ENCODE measurements around the gene MBD2. TPM values are rescaled to one million over a fixed set of nuclear protein-coding genes. Genes with fewer than 3 reads are reported as not detected.

Gene MBD2
- total and polyA plus RNA-seq, 2 donors (not counting 1 experiment from before 2014, with no cell fraction given), result 53.0 to 134 TPM

DNA sequence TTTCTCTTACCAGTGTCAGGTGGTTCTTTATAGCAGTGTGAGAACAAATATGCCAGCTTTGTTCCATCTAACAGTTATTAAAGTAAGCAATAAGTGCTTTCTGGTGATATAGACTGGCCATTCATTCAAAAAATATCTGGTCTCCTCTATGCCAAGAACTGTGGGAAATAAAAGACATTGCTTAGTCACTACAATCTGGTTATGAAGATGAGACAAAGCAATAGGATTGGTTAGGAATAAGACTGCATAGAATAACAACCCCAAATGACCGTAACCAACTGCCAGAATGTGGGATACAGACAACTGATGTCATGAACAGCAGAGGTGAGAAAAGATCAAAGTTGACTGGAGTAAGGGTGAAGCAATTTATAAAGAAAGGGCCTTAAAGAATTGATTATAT, 83.8 kb downstream of the MBD2 start:
- WGBS (ENCODE audit: insufficient coverage), result no CpG with 5 or more reads among the region's 1 CpG
- ChIA-PET CTCF (no interaction called here), POLR2A (no interaction called here)
- no peaks in the 10 kb centered on the region for H3K4me1 ChIP-seq (ENCODE audit: control insufficient read depth in 2 of 2, insufficient read depth in 2 of 2, low read length in 2 of 2)
- no peak for DNase-seq
- H2AFZ ChIP-seq (ENCODE audit: insufficient read depth, low read depth, low read length, poor library complexity, severe bottlenecking), result no peak overlapping the region
- Mint-ChIP-seq H3K4me3 (no peak overlapping the region), H3K27me3 (no peaks in the 10 kb centered on the region), H3K27ac (no peak overlapping the region), H3K4me1 (no peaks in the 10 kb centered on the region), H3K9me3 (ENCODE audit: insufficient read depth) (peaks cover 17% of the 10 kb centered on the region)
- no peak overlapping the region for H3K4me2 ChIP-seq (replicated peaks; ENCODE audit: low read depth, low read length, poor library complexity, severe bottlenecking)
- H3K27ac ChIP-seq (ENCODE audit: low read length in 2 of 2), result no peak overlapping the region
- TF ChIP-seq, protein P1, sequence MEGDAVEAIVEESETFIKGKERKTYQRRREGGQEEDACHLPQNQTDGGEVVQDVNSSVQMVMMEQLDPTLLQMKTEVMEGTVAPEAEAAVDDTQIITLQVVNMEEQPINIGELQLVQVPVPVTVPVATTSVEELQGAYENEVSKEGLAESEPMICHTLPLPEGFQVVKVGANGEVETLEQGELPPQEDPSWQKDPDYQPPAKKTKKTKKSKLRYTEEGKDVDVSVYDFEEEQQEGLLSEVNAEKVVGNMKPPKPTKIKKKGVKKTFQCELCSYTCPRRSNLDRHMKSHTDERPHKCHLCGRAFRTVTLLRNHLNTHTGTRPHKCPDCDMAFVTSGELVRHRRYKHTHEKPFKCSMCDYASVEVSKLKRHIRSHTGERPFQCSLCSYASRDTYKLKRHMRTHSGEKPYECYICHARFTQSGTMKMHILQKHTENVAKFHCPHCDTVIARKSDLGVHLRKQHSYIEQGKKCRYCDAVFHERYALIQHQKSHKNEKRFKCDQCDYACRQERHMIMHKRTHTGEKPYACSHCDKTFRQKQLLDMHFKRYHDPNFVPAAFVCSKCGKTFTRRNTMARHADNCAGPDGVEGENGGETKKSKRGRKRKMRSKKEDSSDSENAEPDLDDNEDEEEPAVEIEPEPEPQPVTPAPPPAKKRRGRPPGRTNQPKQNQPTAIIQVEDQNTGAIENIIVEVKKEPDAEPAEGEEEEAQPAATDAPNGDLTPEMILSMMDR (IDR thresholded peaks at IDR 0.05), result no peak
- TF ChIP-seq EZH2 (IDR thresholded peaks at IDR 0.05; ENCODE audit: borderline replicate concordance, insufficient read depth, low read depth, low read length, poor library complexity, severe bottlenecking), result no peak
- H3K36me3 ChIP-seq (replicated peaks in 1 of 2; ENCODE audit: control extremely low read depth in 1 of 2, control insufficient read depth in 1 of 2, extremely low read depth in 1 of 2, insufficient read depth in 2 of 2, low read length in 1 of 2), result no peaks in the 10 kb centered on the region
- H4K20me1 ChIP-seq (ENCODE audit: control insufficient read depth, insufficient read depth, low read length, poor library complexity, severe bottlenecking), result no peaks in the 10 kb centered on the region
- no peak overlapping the region for H3K4me3 ChIP-seq (ENCODE audit: control extremely low read depth in 1 of 5, extremely low read depth in 1 of 5, insufficient read depth in 1 of 5, low read depth in 2 of 5, low read length in 4 of 5)
- H3K9me3 ChIP-seq (ENCODE audit: control extremely low read depth in 1 of 3, control insufficient read depth in 2 of 3, insufficient read depth in 1 of 3, low read length in 2 of 3), result peaks cover 7 to 14% (median 13%) of the 10 kb centered on the region in 3 donors
- no peak for ATAC-seq (ENCODE audit: low read depth)
- no peaks in the 10 kb centered on the region for H3K79me2 ChIP-seq (ENCODE audit: control insufficient read depth, insufficient read depth, low read length)
- no peaks in the 10 kb centered on the region for H3K27me3 ChIP-seq (replicated peaks in 1 of 4; ENCODE audit: control extremely low read depth in 1 of 4, control insufficient read depth in 3 of 4, insufficient read depth in 4 of 4, low read length in 3 of 4)
- no peak overlapping the region for H3K9ac ChIP-seq (ENCODE audit: low read length)
- intact Hi-C loops (cut with micrococcal nuclease), result no loop called here

DNA sequence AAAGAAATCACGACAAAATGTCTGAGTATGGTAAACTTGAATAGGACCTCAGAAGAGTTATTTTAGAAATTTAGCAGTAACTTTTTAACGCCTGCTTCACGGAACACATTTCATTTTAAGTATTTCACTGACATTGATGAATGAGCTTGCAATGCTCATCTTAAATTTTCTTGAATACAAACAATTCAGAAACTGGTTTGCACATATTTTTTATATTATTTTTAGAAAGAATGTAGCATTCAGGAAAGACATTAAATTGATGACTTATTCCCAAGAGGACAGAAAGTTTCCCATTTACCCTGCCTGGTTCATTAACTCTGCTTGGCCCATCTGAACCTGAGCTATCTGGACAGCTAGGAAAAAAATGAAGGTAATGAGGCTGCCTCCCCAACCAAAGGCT, 89.3 kb downstream of the MBD2 start:
- CTCF ChIA-PET, result no interaction called here
- H3K4me1 ChIP-seq (ENCODE audit: control insufficient read depth in 2 of 2, insufficient read depth in 2 of 2, low read length in 2 of 2), result no peaks in the 10 kb centered on the region
- H3K9me3 ChIP-seq (ENCODE audit: control extremely low read depth in 1 of 3, control insufficient read depth in 2 of 3, insufficient read depth in 1 of 3, low read length in 2 of 3), result peaks cover 2 to 13% (median 9%) of the 10 kb centered on the region in 3 donors
- Mint-ChIP-seq H3K27ac (no peak overlapping the region), H3K4me1 (no peaks in the 10 kb centered on the region), H3K9me3 (ENCODE audit: insufficient read depth) (peaks cover 9% of the 10 kb centered on the region), H3K4me3 (no peak overlapping the region), H3K27me3 (no peaks in the 10 kb centered on the region)
- H3K4me2 ChIP-seq (replicated peaks; ENCODE audit: low read depth, low read length, poor library complexity, severe bottlenecking), result no peak overlapping the region
- POLR2A ChIA-PET, result no interaction called here
- DNase-seq, result no peak
- no peak overlapping the region for H2AFZ ChIP-seq (ENCODE audit: insufficient read depth, low read depth, low read length, poor library complexity, severe bottlenecking)
- no peak overlapping the region for H3K27ac ChIP-seq (ENCODE audit: low read length in 2 of 2)
- H3K9ac ChIP-seq (ENCODE audit: low read length), result no peak overlapping the region
- H3K79me2 ChIP-seq (ENCODE audit: control insufficient read depth, insufficient read depth, low read length), result no peaks in the 10 kb centered on the region
- TF ChIP-seq, protein P1 (IDR thresholded peaks at IDR 0.05), result no peak
- no peak for TF ChIP-seq EZH2 (IDR thresholded peaks at IDR 0.05; ENCODE audit: borderline replicate concordance, insufficient read depth, low read depth, low read length, poor library complexity, severe bottlenecking)
- no CpG with 5 or more reads among the region's 3 CpGs for WGBS (ENCODE audit: insufficient coverage)
- no peak for ATAC-seq (ENCODE audit: low read depth)
- no peaks in the 10 kb centered on the region for H3K27me3 ChIP-seq (replicated peaks in 1 of 4; ENCODE audit: control extremely low read depth in 1 of 4, control insufficient read depth in 3 of 4, insufficient read depth in 4 of 4, low read length in 3 of 4)
- H3K36me3 ChIP-seq (replicated peaks in 1 of 2; ENCODE audit: control extremely low read depth in 1 of 2, control insufficient read depth in 1 of 2, extremely low read depth in 1 of 2, insufficient read depth in 2 of 2, low read length in 1 of 2), result no peaks in the 10 kb centered on the region
- intact Hi-C loops (cut with micrococcal nuclease), result no loop called here
- H4K20me1 ChIP-seq (ENCODE audit: control insufficient read depth, insufficient read depth, low read length, poor library complexity, severe bottlenecking), result no peaks in the 10 kb centered on the region
- H3K4me3 ChIP-seq (ENCODE audit: control extremely low read depth in 1 of 5, extremely low read depth in 1 of 5, insufficient read depth in 1 of 5, low read depth in 2 of 5, low read length in 4 of 5), result no peak overlapping the region
